Thymus (tissue), 2 donors: ENCODE measurements around the gene GTF2A1. TPM values are rescaled to one million over a fixed set of nuclear protein-coding genes. Genes with fewer than 3 reads are reported as not detected.

ENCODE experiments used
- polyA plus RNA-seq: library from polyadenylated mRNA; stranded (reverse); fragments of 200-250 nt; gene quantifications from one replicate; pipeline ENCODE4 v1.2.3, GENCODE V29; 2013
- total RNA-seq: library from RNA; stranded (reverse); fragments of 120-200 nt; gene quantifications from one replicate; pipeline ENCODE4 v1.2.4, GENCODE V29; 2013
- donor health status: healthy.

The GTF2A1 gene
- total and polyA plus RNA-seq, 2 donors = 14.1 to 21.3 TPM

Other genes with a start within 250 kb of the GTF2A1 start
- gene STON2, start 179.4 kb upstream of the GTF2A1 start, total RNA-seq = 6.1 TPM
- gene STON2, start 179.4 kb upstream of the GTF2A1 start, polyA plus RNA-seq = 5.4 TPM